Trophoblast cell (in vitro differentiated cells and primary cell): ENCODE data around the gene GLRA3.
"Not testable (repeated sequence)": the region's sequence is repeated elsewhere in the genome, so short reads cannot be mapped to it uniquely, and the experiment has no call there.

Source experiments
- DNase-seq, 2 donors: peaks; one replicate each; pipeline ENCODE4 v3.0.0-alpha.2; 2016
- H2AFZ ChIP-seq: 2 replicates; pipeline ENCODE4 v1.6.1; 2013; ENCODE audit warnings: low read length, moderate library complexity, mild to moderate bottlenecking; ENCODE audit not compliant: insufficient read depth, poor library complexity
- H2AK5ac ChIP-seq: 2 replicates; pipeline ENCODE4 v1.6.1; 2013; ENCODE audit warnings: mild to moderate bottlenecking, low read length
- H2BK120ac ChIP-seq: 2 replicates; pipeline ENCODE4 v1.6.1; 2013; ENCODE audit warnings: low read length, mild to moderate bottlenecking, moderate library complexity; ENCODE audit not compliant: insufficient read depth, poor library complexity
- H2BK12ac ChIP-seq: 2 replicates; pipeline ENCODE4 v1.6.1; 2013; ENCODE audit warnings: mild to moderate bottlenecking, low read length, moderate library complexity
- H2BK5ac ChIP-seq: 2 replicates; pipeline ENCODE4 v1.6.1; 2013; ENCODE audit warnings: low read length, low read depth, moderate library complexity, mild to moderate bottlenecking; ENCODE audit not compliant: poor library complexity
- H3K14ac ChIP-seq: 2 replicates; pipeline ENCODE4 v1.6.1; 2013; ENCODE audit warnings: mild to moderate bottlenecking, low read length
- H3K18ac ChIP-seq: 2 replicates; pipeline ENCODE4 v1.6.1; 2013; ENCODE audit warnings: mild to moderate bottlenecking, low read length
- H3K23ac ChIP-seq: 2 replicates; pipeline ENCODE4 v1.6.1; 2013; ENCODE audit warnings: low read length
- H3K27ac ChIP-seq: 2 replicates; pipeline ENCODE4 v1.5.1; 2013; ENCODE audit warnings: low read depth, mild to moderate bottlenecking, inconsistent platforms, low read length, moderate library complexity
- H3K27me3 ChIP-seq: 2 replicates; pipeline ENCODE4 v1.6.1; 2013; ENCODE audit warnings: inconsistent platforms, mild to moderate bottlenecking, low read length, moderate library complexity; ENCODE audit not compliant: insufficient read depth
- H3K36me3 ChIP-seq, 2 experiments: 1 replicate in 1 of 2; 2 replicates in 1 of 2; pipeline ENCODE4 v1.6.1; 2013; ENCODE audit warnings: low read length in 2 of 2, mild to moderate bottlenecking in 2 of 2, moderate library complexity in 1 of 2; ENCODE audit not compliant: insufficient read depth in 2 of 2, control insufficient read depth in 1 of 2
- H3K4ac ChIP-seq: 2 replicates; pipeline ENCODE4 v1.6.1; 2013; ENCODE audit warnings: low read depth, mild to moderate bottlenecking, low read length, moderate library complexity
- H3K4me1 ChIP-seq, 2 experiments: 1 replicate in 1 of 2; 2 replicates in 1 of 2; pipeline ENCODE4 v1.6.1; 2013; ENCODE audit warnings: low read length in 2 of 2, mild to moderate bottlenecking in 2 of 2, moderate library complexity in 1 of 2; ENCODE audit not compliant: insufficient read depth in 2 of 2, control insufficient read depth in 1 of 2
- H3K4me2 ChIP-seq: 2 replicates; pipeline ENCODE4 v1.6.1; 2013; ENCODE audit warnings: inconsistent platforms, mild to moderate bottlenecking, low read length, moderate library complexity
- H3K4me3 ChIP-seq: 2 replicates; pipeline ENCODE4 v1.5.1; 2013; ENCODE audit warnings: mild to moderate bottlenecking, low read depth, low read length, inconsistent platforms
- H3K79me1 ChIP-seq: one replicate; pipeline ENCODE4 v1.6.1; 2013; ENCODE audit warnings: low read length
- H3K79me2 ChIP-seq: 2 replicates; pipeline ENCODE4 v1.6.1; 2013; ENCODE audit warnings: low read length, mild to moderate bottlenecking; ENCODE audit not compliant: control insufficient read depth, insufficient read depth, poor library complexity
- H3K9ac ChIP-seq: 2 replicates; pipeline ENCODE4 v1.6.1; 2013; ENCODE audit warnings: mild to moderate bottlenecking, low read length
- H3K9me3 ChIP-seq: 2 replicates; pipeline ENCODE4 v1.6.1; 2013; ENCODE audit warnings: low read depth, mild to moderate bottlenecking, control low read depth, inconsistent platforms, low read length; ENCODE audit not compliant: insufficient read depth
- H4K12ac ChIP-seq: 2 replicates; pipeline ENCODE4 v1.6.1; 2013; ENCODE audit warnings: low read depth, mild to moderate bottlenecking, low read length, moderate library complexity
- H4K8ac ChIP-seq: 2 replicates; pipeline ENCODE4 v1.6.1; 2013; ENCODE audit warnings: low read depth, mild to moderate bottlenecking, low read length, moderate library complexity
- H4K91ac ChIP-seq: one replicate; pipeline ENCODE4 v1.6.1; 2013; ENCODE audit warnings: low read depth, mild to moderate bottlenecking, low read length, moderate library complexity
- WGBS: extraction: QIAGEN DNeasy Blood & Tissue Kit; methylation state at CpG from one replicate; pipeline ENCODE4 v1.1.7; 2013; ENCODE audit warnings: missing lambda C conversion rate; ENCODE audit not compliant: insufficient read length, insufficient coverage; ENCODE audit errors: extremely low coverage; 5-methylcytosine and 5-hydroxymethylcytosine counted together

GLRA3 gene

DNA sequence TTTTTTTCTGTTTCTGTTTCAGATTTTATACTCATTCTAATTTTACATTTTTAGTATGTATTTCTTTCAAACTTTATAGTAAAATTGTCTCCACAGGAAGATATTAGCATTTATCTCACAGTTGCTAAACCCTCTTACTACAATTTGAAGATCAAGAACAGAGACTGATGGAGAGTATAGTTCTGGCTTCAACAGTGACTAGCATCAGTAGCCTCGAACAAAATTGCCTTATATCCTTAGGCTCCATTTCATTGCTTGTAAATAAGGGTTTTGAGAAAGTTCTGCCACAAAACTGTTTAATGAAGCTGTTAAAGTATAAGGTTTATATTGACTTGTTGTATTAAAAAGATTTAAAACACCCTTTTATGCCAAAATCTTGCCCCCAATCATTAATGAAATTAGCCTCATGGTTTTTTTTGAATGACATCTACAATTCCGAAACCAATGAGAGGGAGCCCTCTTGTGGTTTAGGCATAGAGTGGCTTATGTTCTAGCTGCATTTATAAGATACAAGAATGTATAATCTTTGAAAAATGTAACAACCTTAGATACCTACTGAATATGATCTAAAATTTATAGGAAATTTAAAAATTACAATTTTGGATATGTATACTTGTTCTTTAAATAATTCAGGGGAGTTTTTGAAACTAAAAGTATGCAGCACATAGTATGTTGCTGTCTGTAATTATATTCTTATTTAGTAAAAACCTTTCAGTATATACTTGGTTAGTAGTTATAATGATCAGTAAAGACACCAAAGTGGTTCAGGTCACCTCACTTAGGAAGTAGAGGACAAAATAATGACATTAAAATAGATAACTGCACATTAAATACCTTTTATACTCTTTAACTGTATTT lies 196.9 kb downstream of the GLRA3 start:
- Histone ChIP-seq H3K79me2 (no peaks in the 10 kb centered on the region), H3K4me1 (no peaks in the 10 kb centered on the region), H3K79me1 (no peaks in the 10 kb centered on the region), H3K4me3 (no peak overlapping the region), H3K9ac (no peak overlapping the region), H2AK5ac (no peak overlapping the region), H4K91ac (no peak overlapping the region), H4K12ac (no peak overlapping the region), H3K27ac (no peak overlapping the region), H3K23ac (no peak overlapping the region), H3K9me3 (no peaks in the 10 kb centered on the region), H2BK120ac (no peak overlapping the region), H2AFZ (no peak overlapping the region), H3K27me3 (no peaks in the 10 kb centered on the region), H3K36me3 (no peaks in the 10 kb centered on the region), H3K18ac (no peak overlapping the region), H3K14ac (no peak overlapping the region), H2BK12ac (no peak overlapping the region), H2BK5ac (no peak overlapping the region), H4K8ac (no peak overlapping the region), H3K4ac (no peak overlapping the region), H3K4me2 (no peak overlapping the region)
- peak; percentile 21 to 81 for DNase-seq
- no CpG with 5 or more reads among the region's 2 CpGs for WGBS

DNA sequence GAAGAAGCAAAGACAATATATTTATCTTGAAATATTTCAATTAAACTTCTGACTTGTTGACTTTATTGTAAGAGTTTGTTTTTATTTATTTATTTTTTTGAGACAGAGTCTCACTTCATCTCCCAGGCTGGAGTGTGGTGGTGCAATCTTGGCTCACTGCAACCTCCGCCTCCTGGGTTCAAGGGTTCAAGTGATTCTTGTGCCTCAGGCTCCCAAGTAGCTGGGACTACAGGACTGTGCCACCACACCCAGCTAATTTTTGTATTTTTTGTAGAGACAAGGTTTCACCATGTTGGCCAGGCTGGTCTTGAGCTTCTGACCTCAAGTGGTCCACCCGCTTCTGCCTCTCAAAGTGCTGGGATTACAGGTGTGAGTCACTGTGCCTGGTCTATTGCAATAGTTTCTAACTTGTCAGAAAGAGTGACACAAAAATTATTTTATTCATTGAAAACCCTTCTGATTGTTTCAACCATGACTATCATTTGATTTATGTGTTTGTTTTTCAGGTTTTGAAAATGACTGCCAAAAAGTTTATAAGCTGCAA lies 199.1 kb downstream of the GLRA3 start:
- not testable (repeated sequence) for H2BK12ac ChIP-seq, H3K9me3 ChIP-seq

DNA sequence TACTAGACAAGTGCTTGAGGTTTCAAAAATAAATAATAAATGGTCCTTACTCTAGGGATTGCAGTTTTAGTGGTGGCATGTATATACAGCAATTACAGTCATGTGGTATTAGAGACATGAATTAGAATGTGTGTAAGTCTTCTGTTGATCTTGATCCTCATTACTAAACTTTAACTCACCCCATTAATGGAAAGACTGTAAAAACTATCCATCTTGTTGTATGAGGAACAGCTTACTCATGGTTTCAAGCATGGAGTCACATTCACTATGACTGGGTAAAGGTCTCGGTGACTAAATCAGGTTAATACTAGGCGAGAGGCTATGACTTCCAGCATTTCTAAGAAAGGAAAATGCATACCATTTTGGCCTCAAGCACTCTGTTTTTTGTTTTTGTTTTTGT lies 199.8 kb downstream of the GLRA3 start:
- no peaks in the 10 kb centered on the region for H3K27me3 ChIP-seq
- no peak overlapping the region for H3K9ac ChIP-seq
- no peak overlapping the region for H2AK5ac ChIP-seq
- H3K18ac ChIP-seq = no peak overlapping the region
- H3K79me1 ChIP-seq = no peaks in the 10 kb centered on the region
- no peak overlapping the region for H2BK5ac ChIP-seq
- no peak overlapping the region for H3K14ac ChIP-seq
- H4K8ac ChIP-seq = no peak overlapping the region
- peak in 1 of 2 donors; percentile 64 for DNase-seq
- H4K12ac ChIP-seq = no peak overlapping the region
- no peaks in the 10 kb centered on the region for H3K4me1 ChIP-seq
- H2BK120ac ChIP-seq = no peak overlapping the region
- WGBS = no CpG with 5 or more reads among the region's 2 CpGs
- no peak overlapping the region for H3K4ac ChIP-seq
- H3K4me2 ChIP-seq = no peak overlapping the region
- no peak overlapping the region for H3K23ac ChIP-seq
- no peak overlapping the region for H2BK12ac ChIP-seq
- H3K79me2 ChIP-seq = no peaks in the 10 kb centered on the region
- no peak overlapping the region for H3K27ac ChIP-seq
- H3K36me3 ChIP-seq = no peaks in the 10 kb centered on the region
- no peak overlapping the region for H4K91ac ChIP-seq
- no peaks in the 10 kb centered on the region for H3K9me3 ChIP-seq
- H2AFZ ChIP-seq = no peak overlapping the region
- H3K4me3 ChIP-seq = no peak overlapping the region

More for the DNA sequence above, 199.1 kb downstream of the GLRA3 start:
- Histone ChIP-seq H4K91ac (peak overlapping the region; percentile 1), H4K8ac (peak overlapping the region; percentile 38)
- H3K27ac ChIP-seq, H3K4me3 ChIP-seq, H3K36me3 ChIP-seq, H2AFZ ChIP-seq, H2BK5ac ChIP-seq, H3K18ac ChIP-seq, H4K12ac ChIP-seq, H3K14ac ChIP-seq, H3K23ac ChIP-seq, H3K9ac ChIP-seq, H3K79me2 ChIP-seq, H2AK5ac ChIP-seq, H2BK120ac ChIP-seq, H3K4me2 ChIP-seq, H3K4ac ChIP-seq, H3K4me1 ChIP-seq, H3K79me1 ChIP-seq, H3K27me3 ChIP-seq: not testable (repeated sequence)
- DNase-seq = peak in 1 of 2 donors; percentile 51
- no CpG with 5 or more reads among the region's 2 CpGs for WGBS

DNA sequence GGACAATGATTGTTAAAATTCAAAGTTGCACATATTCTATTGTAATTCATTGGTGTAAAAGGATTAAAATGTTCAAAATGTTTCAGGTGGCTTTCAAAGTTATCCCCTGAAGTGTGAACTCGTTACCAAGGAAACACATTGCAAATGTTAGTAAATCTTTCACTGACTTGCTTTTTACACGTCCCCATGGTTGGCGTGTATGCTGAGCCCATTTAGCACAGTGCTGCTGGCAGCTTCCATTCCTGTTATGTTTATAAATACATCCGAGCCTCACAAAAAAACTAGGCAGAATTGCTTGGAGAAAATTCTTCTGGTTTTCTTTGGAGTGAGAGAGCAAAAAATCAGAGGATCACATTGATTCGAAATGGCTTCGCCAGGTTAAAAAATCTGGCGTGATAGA lies 200.9 kb downstream of the GLRA3 start:
- Histone ChIP-seq H3K27me3 (no peaks in the 10 kb centered on the region), H2AK5ac (no peak overlapping the region), H3K23ac (no peak overlapping the region), H3K18ac (no peak overlapping the region), H2BK12ac (no peak overlapping the region), H3K27ac (no peak overlapping the region), H4K8ac (no peak overlapping the region), H3K36me3 (no peaks in the 10 kb centered on the region), H3K4me1 (no peaks in the 10 kb centered on the region), H3K9me3 (no peaks in the 10 kb centered on the region), H4K91ac (no peak overlapping the region), H4K12ac (no peak overlapping the region), H3K9ac (no peak overlapping the region), H3K4ac (no peak overlapping the region), H2BK5ac (no peak overlapping the region), H2BK120ac (no peak overlapping the region), H3K79me2 (no peaks in the 10 kb centered on the region), H3K14ac (no peak overlapping the region), H2AFZ (no peak overlapping the region), H3K4me3 (no peak overlapping the region), H3K4me2 (no peak overlapping the region), H3K79me1 (no peaks in the 10 kb centered on the region)
- WGBS = no CpG with 5 or more reads among the region's 7 CpGs
- no peak for DNase-seq
